Stimulated activated effector memory CD8-positive, alpha-beta T cell treated with anti-CD3 and anti-CD28 coated beads, Interleukin-12 subunit alpha, Interleukin-12 subunit beta, amount 100 ng/mL, for 72 hours (primary cell): Measurements from ENCODE around the gene MYO3B.
A peak's percentile ranks its signal among the peaks of the same experiment; 100 is the strongest.

Source experiments
- ATAC-seq: fragments of 150-1000 bp; cut with Tn5 transposase; 2 replicates; pipeline ENCODE4 v1.10.0; 2021
- DNase-seq, 2 donors: peaks; one replicate each; pipeline ENCODE4 v3.0.0; 2021 to 2022; ENCODE audit warnings: low spot score in 2 of 2
- H3K27ac Mint-ChIP-seq: one replicate; pipeline ENCODE4 v1.8.0; 2022; ENCODE audit warnings: mild to moderate bottlenecking, mixed read lengths
- H3K36me3 Mint-ChIP-seq: one replicate; pipeline ENCODE4 v1.8.0; 2022; ENCODE audit warnings: mild to moderate bottlenecking, mixed read lengths
- H3K4me1 Mint-ChIP-seq: one replicate; pipeline ENCODE4 v1.8.0; 2022; ENCODE audit warnings: mixed read lengths
- H3K4me3 Mint-ChIP-seq: one replicate; pipeline ENCODE4 v1.8.0; 2022; ENCODE audit warnings: mild to moderate bottlenecking, mixed read lengths
- H3K9me3 Mint-ChIP-seq: one replicate; pipeline ENCODE4 v1.8.0; 2022; ENCODE audit warnings: mixed read lengths

MYO3B gene

DNA sequence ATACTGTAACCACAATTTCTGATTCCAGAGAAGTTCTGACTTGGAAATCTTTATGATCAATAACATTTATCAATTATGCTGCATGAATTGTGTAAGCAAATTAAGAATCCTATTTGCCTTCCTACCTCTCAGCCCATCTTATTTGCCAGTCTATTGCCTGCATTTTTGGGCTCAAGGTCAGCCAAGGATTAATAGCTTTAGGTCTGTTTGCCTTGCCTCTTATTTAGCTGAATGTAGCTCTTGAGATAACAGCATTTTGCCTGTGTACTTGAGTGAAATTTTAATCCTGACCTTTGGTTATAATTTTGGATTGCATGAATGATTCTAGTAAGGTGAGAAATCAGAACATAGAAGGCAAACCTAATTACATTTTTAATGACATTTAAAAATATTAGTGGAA, 51.2 kb downstream of the MYO3B start:
- no peaks in the 10 kb centered on the region for H3K9me3 Mint-ChIP-seq
- no peak for DNase-seq
- ATAC-seq, result no peak
- H3K36me3 Mint-ChIP-seq, result no peaks in the 10 kb centered on the region
- no peak overlapping the region for H3K27ac Mint-ChIP-seq
- no peaks in the 10 kb centered on the region for H3K4me1 Mint-ChIP-seq
- no peak overlapping the region for H3K4me3 Mint-ChIP-seq

DNA sequence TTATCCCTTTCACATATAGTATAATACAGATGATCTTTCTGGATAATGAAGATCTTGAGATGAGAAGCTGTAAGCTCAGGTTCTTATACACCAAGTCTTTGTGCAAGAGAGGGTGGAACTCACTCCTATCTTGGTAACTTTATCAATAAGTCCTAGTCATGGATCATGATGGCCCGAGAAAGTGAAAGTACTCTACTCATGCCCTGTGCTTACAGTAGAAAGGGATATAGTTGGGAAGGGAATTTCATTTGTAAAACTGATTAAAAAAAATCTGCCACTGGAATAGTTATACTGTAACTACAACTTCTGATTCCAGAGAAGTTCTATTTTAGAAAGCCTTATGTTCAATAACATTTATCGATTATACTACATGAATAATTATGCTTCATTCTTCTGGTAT, 51.8 kb downstream of the MYO3B start:
- H3K36me3 Mint-ChIP-seq, result no peaks in the 10 kb centered on the region
- ATAC-seq, result no peak
- no peak for DNase-seq
- H3K4me3 Mint-ChIP-seq, result no peak overlapping the region
- H3K4me1 Mint-ChIP-seq, result no peaks in the 10 kb centered on the region
- no peak overlapping the region for H3K27ac Mint-ChIP-seq
- H3K9me3 Mint-ChIP-seq, result no peaks in the 10 kb centered on the region

DNA sequence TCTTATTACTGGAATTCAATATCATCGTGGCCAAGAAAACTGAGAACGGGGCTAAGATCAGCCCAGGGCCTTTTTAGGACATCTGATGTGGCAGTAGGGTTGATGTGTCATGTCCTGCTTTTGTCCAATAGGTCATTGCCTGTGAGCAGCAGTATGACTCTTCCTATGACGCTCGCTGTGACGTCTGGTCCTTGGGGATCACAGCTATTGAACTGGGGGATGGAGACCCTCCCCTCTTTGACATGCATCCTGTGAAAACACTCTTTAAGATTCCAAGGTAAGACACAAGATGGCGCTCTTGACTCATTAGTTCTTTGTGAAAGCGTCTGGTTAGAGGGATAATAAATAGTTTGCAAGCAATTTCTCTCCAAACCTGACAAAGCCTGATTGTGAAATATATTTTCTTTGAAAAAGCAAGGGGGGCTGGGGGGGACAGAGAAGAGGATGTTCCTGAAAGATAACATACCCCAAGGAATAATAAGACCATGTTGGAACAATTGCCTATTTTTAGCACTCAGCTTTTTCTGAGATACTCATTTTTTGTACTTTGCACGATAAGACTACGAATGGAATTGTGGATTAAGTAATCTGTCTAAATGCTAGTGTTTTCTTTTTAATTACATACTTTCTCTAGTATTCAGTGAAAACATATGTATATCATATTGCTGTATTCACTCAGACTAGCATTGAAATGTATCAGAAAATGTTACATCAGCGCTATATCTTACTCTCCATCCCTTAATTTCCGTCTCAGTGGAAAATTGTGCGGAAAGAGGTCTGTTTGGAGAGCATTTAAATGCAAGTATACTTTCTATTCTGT, 58.1 kb downstream of the MYO3B start:
- Mint-ChIP-seq H3K27ac (no peak overlapping the region), H3K4me1 (no peaks in the 10 kb centered on the region), H3K9me3 (no peaks in the 10 kb centered on the region), H3K36me3 (no peaks in the 10 kb centered on the region), H3K4me3 (no peak overlapping the region)
- DNase-seq, result no peak
- ATAC-seq, result peak; percentile 37

DNA sequence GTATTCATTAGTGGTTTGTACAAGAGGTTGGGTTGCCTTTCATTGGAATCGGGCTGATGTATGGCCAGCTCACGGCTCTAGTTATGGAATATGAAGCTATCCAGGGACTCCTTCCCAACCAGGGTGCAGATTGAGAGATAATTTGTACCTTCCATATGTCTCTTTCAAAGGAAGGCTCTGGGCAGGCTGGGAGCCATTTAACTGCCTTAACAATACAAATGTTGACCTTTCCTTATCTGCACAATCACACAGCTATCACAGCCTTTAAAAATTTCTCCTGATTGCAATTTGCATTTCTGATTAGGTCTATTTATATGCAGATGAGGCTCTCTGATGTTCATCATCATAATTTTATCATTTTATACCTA, 58.7 kb downstream of the MYO3B start:
- no peaks in the 10 kb centered on the region for H3K4me1 Mint-ChIP-seq
- no peaks in the 10 kb centered on the region for H3K9me3 Mint-ChIP-seq
- DNase-seq, result no peak
- H3K36me3 Mint-ChIP-seq, result no peaks in the 10 kb centered on the region
- H3K4me3 Mint-ChIP-seq, result no peak overlapping the region
- no peak for ATAC-seq
- no peak overlapping the region for H3K27ac Mint-ChIP-seq

DNA sequence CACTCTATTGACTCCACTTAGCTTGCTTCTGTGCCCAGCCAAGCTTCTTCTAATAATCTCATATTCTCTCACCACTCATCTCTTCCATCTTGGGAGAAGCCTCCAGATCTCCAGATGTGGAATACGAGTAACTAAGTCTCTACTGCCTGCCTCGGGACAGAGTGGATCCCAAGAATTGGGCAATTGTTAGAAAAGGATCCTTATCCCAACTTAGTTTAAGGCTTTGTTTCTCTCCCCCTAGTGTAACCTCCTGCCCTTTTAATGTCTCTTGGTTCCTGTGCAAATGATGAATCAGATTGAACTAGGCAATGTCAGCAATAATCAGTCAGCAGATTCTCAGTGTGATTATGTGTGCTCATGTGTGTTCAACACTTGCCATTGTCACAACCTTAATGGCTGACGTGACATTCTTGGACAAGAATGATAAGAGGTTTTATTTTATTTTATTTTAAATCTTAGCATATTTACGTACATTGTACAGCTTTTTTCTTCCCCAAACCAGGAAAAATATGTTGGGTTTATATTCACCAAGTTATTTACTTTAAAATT, 59.7 kb downstream of the MYO3B start:
- H3K36me3 Mint-ChIP-seq, result no peaks in the 10 kb centered on the region
- H3K27ac Mint-ChIP-seq, result no peak overlapping the region
- H3K4me3 Mint-ChIP-seq, result no peak overlapping the region
- no peaks in the 10 kb centered on the region for H3K4me1 Mint-ChIP-seq
- H3K9me3 Mint-ChIP-seq, result no peaks in the 10 kb centered on the region
- DNase-seq, result no peak
- ATAC-seq, result no peak

DNA sequence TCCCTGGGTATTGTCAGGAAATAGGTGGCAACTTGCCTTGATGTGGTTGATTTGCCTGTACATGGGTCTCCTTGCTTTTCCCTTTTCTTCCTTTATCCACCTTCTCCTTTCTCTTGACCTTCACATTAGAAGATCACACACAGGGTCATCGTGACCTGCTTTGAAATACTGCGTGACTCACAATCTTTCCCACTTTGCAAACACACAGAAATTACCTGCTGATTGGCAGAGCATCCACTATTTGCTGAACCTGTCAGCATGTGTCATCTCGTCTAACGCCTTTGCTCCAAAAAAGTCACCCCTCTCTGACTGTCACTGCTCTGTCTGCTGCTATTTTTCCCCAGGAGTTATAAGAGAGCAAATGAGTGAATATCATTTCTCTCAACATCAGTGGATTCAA, 60.8 kb downstream of the MYO3B start:
- H3K4me1 Mint-ChIP-seq, result no peaks in the 10 kb centered on the region
- ATAC-seq, result no peak
- no peak overlapping the region for H3K4me3 Mint-ChIP-seq
- DNase-seq, result no peak
- H3K9me3 Mint-ChIP-seq, result no peaks in the 10 kb centered on the region
- no peak overlapping the region for H3K27ac Mint-ChIP-seq
- no peaks in the 10 kb centered on the region for H3K36me3 Mint-ChIP-seq

DNA sequence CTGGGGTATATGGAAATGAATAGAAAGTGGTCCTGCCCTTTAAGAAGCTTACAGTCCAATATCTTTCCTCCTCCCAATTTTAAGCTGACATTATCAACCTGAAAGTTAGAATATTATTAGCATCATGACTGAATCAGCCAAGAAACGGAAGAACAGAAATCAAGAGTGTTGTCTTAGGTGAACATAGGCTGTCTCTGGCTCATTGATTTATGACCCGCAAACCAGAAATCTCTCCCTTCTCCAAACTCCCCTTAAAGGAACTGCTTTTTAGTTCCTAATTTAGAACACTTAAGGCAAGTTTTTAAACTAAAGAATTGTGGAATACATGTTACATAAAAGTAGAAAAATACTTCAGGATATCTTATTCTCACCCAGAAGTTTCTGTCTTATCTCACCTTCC, 62.7 kb downstream of the MYO3B start:
- no peak overlapping the region for H3K27ac Mint-ChIP-seq
- no peak overlapping the region for H3K4me3 Mint-ChIP-seq
- DNase-seq (no peak), ATAC-seq (no peak)
- H3K36me3 Mint-ChIP-seq, result no peaks in the 10 kb centered on the region
- no peaks in the 10 kb centered on the region for H3K4me1 Mint-ChIP-seq
- no peaks in the 10 kb centered on the region for H3K9me3 Mint-ChIP-seq

DNA sequence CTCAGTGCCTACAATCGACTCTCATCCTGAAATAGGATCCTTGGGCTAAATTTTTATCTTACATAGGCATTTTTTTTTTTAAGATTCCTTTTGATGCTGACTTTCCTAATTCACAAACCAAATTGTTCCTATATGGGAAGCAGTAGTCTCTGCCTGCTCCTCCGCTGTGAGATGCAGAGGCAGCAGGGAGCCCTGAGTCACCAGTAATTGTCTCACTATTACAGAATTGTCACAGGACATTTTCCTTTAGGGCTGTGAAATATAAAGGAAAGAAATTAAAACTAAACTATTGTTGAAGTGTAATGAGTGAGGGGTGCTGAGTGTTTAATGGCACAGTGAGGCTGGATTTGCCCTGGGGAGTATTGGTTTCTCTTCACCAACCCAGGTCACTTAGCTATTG, 63.8 kb downstream of the MYO3B start:
- Mint-ChIP-seq H3K36me3 (no peaks in the 10 kb centered on the region), H3K4me1 (no peaks in the 10 kb centered on the region), H3K9me3 (no peaks in the 10 kb centered on the region), H3K27ac (no peak overlapping the region), H3K4me3 (no peak overlapping the region)
- DNase-seq (no peak), ATAC-seq (no peak)

DNA sequence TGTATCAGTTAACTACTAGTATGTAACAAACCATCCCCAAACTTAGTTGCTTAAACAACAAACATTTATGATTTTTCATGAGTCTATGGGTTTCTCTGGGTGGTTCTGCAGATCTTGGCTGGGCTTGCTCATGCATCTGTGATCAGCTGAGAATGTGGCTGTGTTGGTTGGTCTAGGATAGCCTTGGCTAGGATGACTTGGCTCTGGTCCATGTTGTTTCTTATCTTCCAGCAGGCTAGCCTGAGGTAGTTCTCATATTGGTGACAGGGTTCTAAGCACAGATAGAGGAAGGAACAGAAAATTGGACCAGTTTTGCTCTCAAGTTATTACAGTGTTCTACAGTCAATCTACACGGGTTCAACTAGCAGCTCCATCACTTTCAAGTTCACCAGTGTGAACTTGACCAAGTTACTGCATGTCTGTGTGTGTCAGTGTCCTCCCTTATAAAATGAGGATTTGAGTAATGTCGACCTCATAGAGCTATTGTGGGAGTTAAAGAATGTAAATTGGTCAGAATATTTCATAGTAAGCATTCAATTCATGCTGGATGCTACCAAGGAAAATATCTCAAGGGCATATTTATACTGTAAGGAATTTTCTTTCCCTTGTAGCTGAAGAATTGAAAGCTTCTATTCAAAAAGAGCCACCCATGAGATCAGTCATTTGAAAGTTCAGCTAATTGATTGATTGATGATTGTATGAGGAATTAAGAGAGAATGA, 65.3 kb downstream of the MYO3B start:
- DNase-seq (no peak), ATAC-seq (no peak)
- Mint-ChIP-seq H3K9me3 (no peaks in the 10 kb centered on the region), H3K4me1 (no peaks in the 10 kb centered on the region), H3K4me3 (no peak overlapping the region), H3K36me3 (no peaks in the 10 kb centered on the region), H3K27ac (no peak overlapping the region)

DNA sequence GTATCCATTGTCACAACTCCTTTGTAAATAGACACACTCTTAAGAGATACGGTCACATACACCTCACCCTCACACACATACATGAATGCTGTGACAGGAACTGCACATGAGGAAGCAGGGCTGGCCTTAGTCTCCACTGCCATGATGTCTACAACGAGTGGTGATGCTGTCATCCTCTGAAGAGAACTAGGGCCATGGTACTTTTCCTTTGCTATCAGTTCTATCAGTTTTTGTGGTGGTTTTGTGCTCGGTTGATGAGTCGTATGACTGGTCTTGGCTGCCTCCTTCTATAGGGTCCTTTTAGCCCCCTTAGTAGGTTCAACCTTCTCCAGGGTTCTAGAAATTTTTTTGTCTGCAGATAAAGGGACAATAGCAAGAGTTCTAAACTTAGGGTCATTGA, 66.0 kb downstream of the MYO3B start:
- H3K36me3 Mint-ChIP-seq, result no peaks in the 10 kb centered on the region
- DNase-seq (no peak), ATAC-seq (no peak)
- no peaks in the 10 kb centered on the region for H3K4me1 Mint-ChIP-seq
- H3K4me3 Mint-ChIP-seq, result no peak overlapping the region
- H3K9me3 Mint-ChIP-seq, result no peaks in the 10 kb centered on the region
- H3K27ac Mint-ChIP-seq, result no peak overlapping the region

DNA sequence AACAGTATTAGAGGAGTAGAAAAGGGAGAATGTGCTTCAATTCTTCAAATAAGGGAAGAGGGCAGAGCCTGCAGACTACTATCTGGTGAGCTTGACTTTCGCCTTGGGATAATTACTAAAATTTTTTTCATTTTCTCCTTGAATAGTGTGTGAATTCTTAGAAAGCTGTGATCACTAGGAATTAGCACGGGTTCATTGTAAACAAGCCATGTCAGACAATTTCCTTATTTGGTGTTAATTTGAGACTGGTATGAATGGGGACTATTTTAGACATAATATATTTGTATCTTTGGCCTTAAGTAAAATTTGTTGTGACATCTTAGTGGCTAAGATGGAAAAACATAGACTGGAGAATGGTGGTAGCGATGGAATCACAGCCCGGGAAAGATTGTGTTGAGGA, 66.6 kb downstream of the MYO3B start:
- Mint-ChIP-seq H3K4me3 (no peak overlapping the region), H3K9me3 (no peaks in the 10 kb centered on the region), H3K4me1 (no peaks in the 10 kb centered on the region)

DNA sequence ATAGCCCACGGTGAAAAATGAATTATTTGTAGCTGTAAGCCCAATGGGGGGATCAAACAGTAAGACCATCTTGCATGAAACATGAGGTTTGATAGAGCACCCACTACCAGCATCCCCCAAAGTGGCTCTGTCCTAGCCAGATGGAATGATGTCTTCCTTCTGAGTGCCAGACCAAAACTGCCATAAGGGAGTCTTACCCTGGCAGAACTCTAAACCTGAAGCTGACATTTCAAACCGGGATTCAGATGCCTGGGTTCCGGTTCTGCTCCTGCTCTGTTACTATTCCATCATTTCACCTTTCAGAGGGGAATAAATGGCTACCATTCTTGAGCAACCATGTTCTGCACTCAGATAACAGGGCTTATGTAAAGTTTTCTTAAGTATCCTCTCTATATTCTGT, 67.4 kb downstream of the MYO3B start:
- no peak overlapping the region for H3K27ac Mint-ChIP-seq
- DNase-seq (no peak), ATAC-seq (no peak)
- H3K9me3 Mint-ChIP-seq, result no peaks in the 10 kb centered on the region
- no peaks in the 10 kb centered on the region for H3K36me3 Mint-ChIP-seq
- no peak overlapping the region for H3K4me3 Mint-ChIP-seq
- no peaks in the 10 kb centered on the region for H3K4me1 Mint-ChIP-seq

More for the DNA sequence above, 66.6 kb downstream of the MYO3B start:
- Mint-ChIP-seq H3K27ac (no peak overlapping the region), H3K36me3 (no peaks in the 10 kb centered on the region)
- no peak for ATAC-seq
- no peak for DNase-seq

DNA sequence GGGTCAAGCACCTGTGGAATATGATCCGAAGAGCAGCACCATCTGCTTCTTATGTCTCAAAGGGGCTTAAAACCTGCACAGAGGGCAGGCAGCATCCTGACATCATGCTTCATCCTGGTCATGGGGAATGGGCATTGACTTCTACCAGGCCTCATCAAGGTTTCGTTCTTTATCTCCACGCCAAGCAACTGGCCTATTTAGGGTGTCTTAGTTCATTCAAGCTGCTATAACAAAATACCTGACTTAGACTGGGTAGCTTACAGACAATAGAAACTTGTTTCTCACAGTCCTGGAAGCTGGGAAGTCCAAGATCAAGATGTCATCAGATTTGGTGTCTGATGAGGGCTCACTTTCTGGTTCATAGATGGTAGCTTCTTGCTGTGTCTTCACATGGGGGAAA, 69.4 kb downstream of the MYO3B start:
- H3K4me3 Mint-ChIP-seq, result no peak overlapping the region
- H3K4me1 Mint-ChIP-seq, result no peaks in the 10 kb centered on the region
- no peaks in the 10 kb centered on the region for H3K9me3 Mint-ChIP-seq
- DNase-seq (no peak), ATAC-seq (peak; percentile 5)
- H3K36me3 Mint-ChIP-seq, result no peaks in the 10 kb centered on the region
- H3K27ac Mint-ChIP-seq, result no peak overlapping the region

DNA sequence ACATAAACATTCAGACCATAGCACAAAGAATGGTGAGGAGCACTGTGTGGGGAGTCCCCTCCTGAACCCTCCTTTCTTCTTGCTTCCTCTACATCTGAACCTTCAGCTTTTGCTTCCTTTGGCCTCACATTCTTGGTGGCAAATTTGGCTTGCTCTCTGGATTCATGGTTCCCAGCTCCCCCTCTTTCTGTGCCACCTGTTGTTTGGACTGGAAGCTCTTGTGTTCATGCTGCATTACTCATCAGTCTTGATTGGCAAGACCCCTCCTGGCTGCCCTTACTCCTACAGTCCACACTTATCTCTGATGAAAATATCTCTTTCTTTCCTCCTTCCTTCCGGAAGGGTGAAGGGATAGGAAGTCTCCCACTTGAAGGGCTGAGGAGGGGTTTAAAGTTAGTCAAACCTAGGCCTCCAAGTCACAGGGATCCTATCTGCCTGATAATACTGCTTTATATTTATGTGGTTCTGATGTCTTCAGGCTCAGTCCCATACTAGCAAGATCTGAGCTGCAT, 70.0 kb downstream of the MYO3B start:
- no peak overlapping the region for H3K4me3 Mint-ChIP-seq
- H3K36me3 Mint-ChIP-seq, result no peaks in the 10 kb centered on the region
- no peaks in the 10 kb centered on the region for H3K9me3 Mint-ChIP-seq
- no peak overlapping the region for H3K27ac Mint-ChIP-seq
- DNase-seq, result no peak
- no peaks in the 10 kb centered on the region for H3K4me1 Mint-ChIP-seq
- no peak for ATAC-seq

DNA sequence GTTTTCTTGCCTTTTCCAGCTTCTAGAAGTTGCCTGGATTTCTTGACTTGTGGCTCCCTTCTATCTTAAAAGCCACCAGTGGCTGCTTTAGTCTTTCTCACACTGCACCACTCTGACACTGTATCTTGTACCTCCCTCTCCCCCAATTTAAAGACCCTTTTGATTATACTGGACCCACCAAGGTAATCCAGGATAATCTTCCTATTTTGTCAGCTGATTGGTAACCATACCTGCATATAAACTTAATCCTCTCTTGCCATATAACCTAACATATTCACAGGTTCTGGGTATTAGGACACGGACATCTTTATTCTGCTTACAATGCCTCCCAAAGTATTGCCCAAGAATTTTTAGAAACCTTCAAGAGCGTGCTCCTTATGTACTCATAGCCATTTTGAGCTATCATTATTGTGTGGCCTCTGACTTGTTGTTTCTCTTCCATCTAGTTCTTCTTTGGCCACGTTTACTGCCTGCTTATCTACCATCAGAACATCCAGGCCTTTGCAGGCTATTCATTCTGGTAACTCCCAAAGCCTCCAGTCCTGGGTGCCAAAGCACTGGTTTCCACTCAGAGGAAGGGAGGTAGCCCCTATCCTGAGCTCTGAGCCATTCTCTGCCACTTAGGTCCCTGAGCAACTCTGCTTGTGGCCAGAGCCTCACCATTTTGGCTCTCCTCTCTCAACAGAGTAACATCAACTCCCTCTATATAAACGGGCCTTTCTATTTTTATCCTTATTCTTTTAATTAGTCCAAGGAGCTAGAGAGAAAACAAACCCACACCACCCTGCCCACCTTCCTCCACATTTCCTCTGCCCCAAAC, 70.8 kb downstream of the MYO3B start:
- Mint-ChIP-seq H3K4me3 (no peak overlapping the region), H3K36me3 (no peaks in the 10 kb centered on the region), H3K9me3 (no peaks in the 10 kb centered on the region), H3K27ac (no peak overlapping the region), H3K4me1 (no peaks in the 10 kb centered on the region)
- ATAC-seq (no peak), DNase-seq (no peak)
